ENCODE results near the gene CMYA5. TPM values are rescaled to one million over a fixed set of nuclear protein-coding genes. Genes with fewer than 3 reads are reported as not detected.

The CMYA5 gene
- total and polyA plus RNA-seq, 9 of the 15 experiments (the other 6 are each of a cell fraction or from before 2014, with no cell fraction given): 0.18 to 1.1 (median 0.32) TPM

GRCh38 chr5:79694652-79695051 lies 5.0 kb downstream of the CMYA5 start (continued):
- TF ChIP-seq PRDM10 (IDR thresholded peaks at IDR 0.05; ENCODE audit: partially characterized antibody) (peak; percentile 31), JUND (IDR thresholded peaks at IDR 0.05; ENCODE audit: borderline replicate concordance, low read depth, low read length) (0 out of 2 replicates have a peak, but pooled peaks have one; percentile 14), JUND (tag; IDR thresholded peaks at IDR 0.05; ENCODE audit: borderline replicate concordance, low read depth, low read length) (peak; percentile 21; the same call in 1 of the 3 replicates), REST (IDR thresholded peaks at IDR 0.05; ENCODE audit: borderline replicate concordance) (no peak), REST (CRISPR knock-in tag; IDR thresholded peaks at IDR 0.05; ENCODE audit: low read depth) (no peak), TFAP4 (CRISPR knock-in tag; IDR thresholded peaks at IDR 0.05; ENCODE audit: borderline replicate concordance) (no peak), MEF2A (IDR thresholded peaks at IDR 0.05; ENCODE audit: control insufficient read depth, low read depth, low read length) (0 out of 2 replicates have a peak, but pooled peaks have one; percentile 2)

Data from K562 (cell line).